Hypothalamus (tissue), 51 donors: Measurements from ENCODE around the gene CPPED1.

Experiments used
- DNase-seq, 51 donors: peaks; one replicate each; lab custom pipeline; 2025; lab: John Stamatoyannopoulos, UW

The CPPED1 gene

GRCh38 chr16:12688951-12689850 is 114.5 kb downstream of the CPPED1 start:
- DNase-seq: no peak

- peak in 20 of 51 donors; percentile 2 to 44 (median 18) for DNase-seq
Measured at GRCh38 chr16:12685806-12686205, 117.9 kb downstream of the CPPED1 start.

- DNase-seq: no peak
Measured at GRCh38 chr16:12682432-12683165, 121.1 kb downstream of the CPPED1 start.

- no peak for DNase-seq
Measured at GRCh38 chr16:12681653-12682052, 122.0 kb downstream of the CPPED1 start.

GRCh38 chr16:12680531-12680930 is 123.2 kb downstream of the CPPED1 start:
- DNase-seq: no peak

- DNase-seq: no peak
Measured at GRCh38 chr16:12679660-12680272, 123.9 kb downstream of the CPPED1 start.

- no peak for DNase-seq
Measured at GRCh38 chr16:12678983-12679382, 124.7 kb downstream of the CPPED1 start.

- no peak for DNase-seq
Measured at GRCh38 chr16:12677502-12677901, 126.2 kb downstream of the CPPED1 start.

- DNase-seq: no peak
Measured at GRCh38 chr16:12675852-12676251, 127.8 kb downstream of the CPPED1 start.

GRCh38 chr16:12675046-12675445 is 128.6 kb downstream of the CPPED1 start:
- DNase-seq: no peak

- DNase-seq: no peak
Measured at GRCh38 chr16:12674524-12674923, 129.2 kb downstream of the CPPED1 start.

- DNase-seq: no peak
Measured at GRCh38 chr16:12674071-12674470, 129.6 kb downstream of the CPPED1 start.

- DNase-seq: no peak
Measured at GRCh38 chr16:12673466-12673865, 130.2 kb downstream of the CPPED1 start.

GRCh38 chr16:12672986-12673385 is 130.7 kb downstream of the CPPED1 start:
- peak in 1 of 51 donors; percentile 20 for DNase-seq

- no peak for DNase-seq
Measured at GRCh38 chr16:12669908-12670307, 133.8 kb downstream of the CPPED1 start.

GRCh38 chr16:12667909-12668308 is 135.8 kb downstream of the CPPED1 start:
- no peak for DNase-seq

- DNase-seq: no peak
Measured at GRCh38 chr16:12664164-12664733, 139.4 kb downstream of the CPPED1 start.

- peak in 1 of 51 donors; percentile 13 for DNase-seq
Measured at GRCh38 chr16:12661656-12662172, 142.0 kb downstream of the CPPED1 start.

- no peak for DNase-seq
Measured at GRCh38 chr16:12659871-12660270, 143.8 kb downstream of the CPPED1 start.

GRCh38 chr16:12658506-12658905 is 145.2 kb downstream of the CPPED1 start:
- DNase-seq: no peak

- DNase-seq: no peak
Measured at GRCh38 chr16:12655537-12655936, 148.2 kb downstream of the CPPED1 start.
